HepG2 (cell line): ENCODE data around the gene PCDH17. TPM values are rescaled to one million over a fixed set of nuclear protein-coding genes. Genes with fewer than 3 reads are reported as not detected.

Source experiments
- ATAC-seq: fragments of 200-7000 bp; cut with Tn5 transposase; 3 replicates; pipeline ENCODE4 v1.9.1; 2020; ENCODE audit warnings: mild to moderate bottlenecking, moderate library complexity
- BruUV-seq: library from RNA; stranded (reverse); fragments of 400-500 nt; replicated peaks from 2 replicates; lab custom pipeline; 2021; lab: Mats Ljungman, UMichigan
- CTCF ChIA-PET: fragments of 300-600 bp; formaldehyde crosslinking; extraction: SDS; loops from one replicate; lab custom pipeline; 2021; ENCODE audit warnings: low total read pairs, inconsistent platforms, low intra/inter-chr PET ratio; lab: Yijun Ruan, JAX
- POLR2A ChIA-PET: fragments of 350-600 bp; sonication (Branson Sonifier 250); formaldehyde crosslinking; loops from one replicate; lab custom pipeline; 2020; ENCODE audit warnings: antibody characterized with exemption, inconsistent platforms; lab: Yijun Ruan, JAX
- DNase-seq: peaks from one replicate; pipeline ENCODE4 v3.0.0-alpha.2; 2015; ENCODE audit warnings: low spot score
- FAIRE-seq: peaks from 3 replicates; lab custom pipeline; 2011; peaks lifted over from hg19 to GRCh38; lab: Jason Lieb, UNC
- H2AFZ ChIP-seq: one replicate; pipeline ENCODE4 v1.6.1; 2011; ENCODE audit warnings: low read length, inconsistent platforms
- H3K27ac ChIP-seq: fragments of 300-600 bp; 3 replicates; pipeline ENCODE4 v1.8.0; 2011; ENCODE audit warnings: mixed run types, mild to moderate bottlenecking, mixed read lengths, low read length, inconsistent platforms; ENCODE audit not compliant: insufficient read depth; ENCODE audit errors: extremely low read length
- H3K27me3 ChIP-seq, 2 experiments: fragments of 200-600 bp in 1 of 2; 2 replicates in 1 of 2; 3 replicates in 1 of 2; pipeline versions ENCODE4 v1.6.0 to v1.8.0; 2011; ENCODE audit warnings: low read length in 2 of 2, mild to moderate bottlenecking in 2 of 2, moderate library complexity in 2 of 2, inconsistent platforms in 1 of 2; ENCODE audit not compliant: insufficient read depth in 2 of 2, control insufficient read depth in 1 of 2
- H3K36me3 ChIP-seq, 2 experiments: fragments of 200-600 bp in 1 of 2; replicated peaks in 1 of 2; 2 replicates in 1 of 2; 3 replicates in 1 of 2; pipeline versions ENCODE4 v1.5.1 to v1.8.0; 2011; ENCODE audit warnings: low read length in 2 of 2, inconsistent platforms in 1 of 2; ENCODE audit not compliant: insufficient read depth in 2 of 2, control insufficient read depth in 1 of 2
- H3K4me1 ChIP-seq: 2 replicates; pipeline ENCODE4 v1.5.1; 2012; ENCODE audit warnings: low read length, inconsistent platforms; ENCODE audit not compliant: insufficient read depth
- H3K4me2 ChIP-seq: 2 replicates; pipeline ENCODE4 v1.6.0; 2011; ENCODE audit warnings: low read depth, low read length, inconsistent platforms
- H3K4me3 ChIP-seq, 3 experiments: fragments of 200-600 bp in 1 of 3; sonication (generic), shearing (Covaris generic) in 1 of 3; replicated peaks in 1 of 3; 2 replicates each; pipeline ENCODE4 v1.5.1; 2011 to 2016; ENCODE audit warnings: low read length in 3 of 3, inconsistent platforms in 2 of 3, low read depth in 2 of 3, mild to moderate bottlenecking in 2 of 3, control low read depth in 1 of 3, mixed read lengths in 1 of 3; ENCODE audit not compliant: insufficient read depth in 1 of 3
- H3K79me2 ChIP-seq: one replicate; pipeline ENCODE4 v1.6.1; 2011; ENCODE audit warnings: low read length, inconsistent platforms; ENCODE audit not compliant: insufficient read depth
- H3K9ac ChIP-seq: 2 replicates; pipeline ENCODE4 v1.6.0; 2011; ENCODE audit warnings: mild to moderate bottlenecking, low read depth, low read length, inconsistent platforms; ENCODE audit not compliant: insufficient read depth
- H3K9me3 ChIP-seq: 2 replicates; pipeline ENCODE4 v1.5.1; 2012; ENCODE audit warnings: mild to moderate bottlenecking, low read length
- H4K20me1 ChIP-seq: 2 replicates; pipeline ENCODE4 v1.6.0; 2011; ENCODE audit warnings: inconsistent platforms, mild to moderate bottlenecking, low read length, moderate library complexity; ENCODE audit not compliant: insufficient read depth
- AGO1 ChIP-seq: fragments of 200-400 bp; formaldehyde crosslinking; IDR thresholded peaks from 2 replicates; pipeline ENCODE4 v1.6.1; 2017; ENCODE audit warnings: mild to moderate bottlenecking, low read depth, low read length, moderate library complexity; ENCODE audit not compliant: poor library complexity, severe bottlenecking
- ARNT ChIP-seq: fragments of 450-650 bp; IDR thresholded peaks from 2 replicates; pipeline ENCODE4 v1.6.1; 2017
- ARNT2 ChIP-seq: sonication (generic); formaldehyde crosslinking; IDR thresholded peaks from 2 replicates; pipeline ENCODE4 v1.8.0; 2022; ENCODE audit warnings: mild to moderate bottlenecking, low read depth, missing genetic modification reagents, moderate library complexity
- CENPX ChIP-seq: sonication (generic); formaldehyde crosslinking; IDR thresholded peaks from 2 replicates; pipeline ENCODE4 v1.9.0; 2021; ENCODE audit warnings: mild to moderate bottlenecking, missing genetic modification reagents, moderate library complexity
- EHMT2 ChIP-seq: fragments of 200-600 bp; sonication (generic); IDR thresholded peaks from 2 replicates; pipeline ENCODE4 v1.7.0; 2017; ENCODE audit warnings: antibody characterized with exemption, low read depth, low read length, borderline replicate concordance
- GATA4 ChIP-seq: sonication (generic); IDR thresholded peaks from 2 replicates; pipeline ENCODE4 v1.6.1; 2016; ENCODE audit warnings: antibody characterized with exemption, low read depth, borderline replicate concordance
- KDM6A ChIP-seq: IDR thresholded peaks from 2 replicates; pipeline ENCODE4 v1.6.1; 2016; ENCODE audit warnings: low read depth
- MZF1 ChIP-seq: sonication (generic); formaldehyde crosslinking; IDR thresholded peaks from 2 replicates; pipeline ENCODE4 v1.8.1; 2023; ENCODE audit warnings: mild to moderate bottlenecking, missing genetic modification reagents, borderline replicate concordance
- REPIN1 ChIP-seq: sonication (generic); formaldehyde crosslinking; IDR thresholded peaks from 2 replicates; pipeline ENCODE4 v1.8.0; 2022; ENCODE audit warnings: missing genetic modification reagents, low read depth, mild to moderate bottlenecking, borderline replicate concordance
- SIX4 ChIP-seq: sonication (generic); formaldehyde crosslinking; IDR thresholded peaks from 2 replicates; pipeline ENCODE4 v1.4.0; 2020; ENCODE audit warnings: missing genetic modification reagents
- SRF ChIP-seq: IDR thresholded peaks from 2 replicates; pipeline ENCODE4 v1.6.1; 2011; ENCODE audit warnings: mild to moderate bottlenecking, low read depth, low read length, moderate library complexity
- YEATS2 ChIP-seq: sonication (generic); formaldehyde crosslinking; IDR thresholded peaks from 2 replicates; pipeline ENCODE4 v1.4.0; 2020; ENCODE audit warnings: missing genetic modification reagents, borderline replicate concordance
- YEATS4 ChIP-seq: sonication (generic); formaldehyde crosslinking; IDR thresholded peaks from 2 replicates; pipeline ENCODE4 v1.4.0; 2020; ENCODE audit warnings: missing genetic modification reagents, borderline replicate concordance
- ZBTB42 ChIP-seq: sonication (generic); formaldehyde crosslinking; IDR thresholded peaks from 2 replicates; pipeline ENCODE4 v1.5.0; 2020; ENCODE audit warnings: mild to moderate bottlenecking, missing genetic modification reagents
- ZNF143 ChIP-seq: sonication (generic); formaldehyde crosslinking; IDR thresholded peaks from 2 replicates; pipeline ENCODE4 v1.4.0; 2020; ENCODE audit warnings: missing genetic modification reagents
- ZNF562 ChIP-seq: sonication (generic); formaldehyde crosslinking; IDR thresholded peaks from 2 replicates; pipeline ENCODE4 v1.8.0; 2022; ENCODE audit warnings: missing genetic modification reagents, borderline replicate concordance
- ZNF839 ChIP-seq: sonication (generic); formaldehyde crosslinking; IDR thresholded peaks from 2 replicates; pipeline ENCODE4 v1.4.0; 2020; ENCODE audit warnings: missing genetic modification reagents, mild to moderate bottlenecking, borderline replicate concordance
- ZNF883 ChIP-seq: sonication (generic); formaldehyde crosslinking; IDR thresholded peaks from 2 replicates; pipeline ENCODE4 v1.5.1; 2020; ENCODE audit warnings: mild to moderate bottlenecking, missing genetic modification reagents; ENCODE audit errors: not compliant biosample characterization
- WGBS: methylation state at CpG from one replicate; pipeline ENCODE4 v1.1.6; 2017; ENCODE audit warnings: low lambda C conversion rate; 5-methylcytosine and 5-hydroxymethylcytosine counted together
- in situ Hi-C: cut with HindIII; loops from 2 replicates; pipeline ENCODE4 v1.10.0; 2017; ENCODE audit warnings: low pct_unique_long_range_greater_than_20kb; ENCODE audit not compliant: extremely low pct_ligation_motif_present
- intact Hi-C: fragments of 100-400 bp; cut with micrococcal nuclease; formaldehyde crosslinking; loops from one replicate; pipeline ENCODE4 v1.10.0; 2022; ENCODE audit not compliant: unreplicated experiment
- polyA plus RNA-seq, 8 experiments: library from polyadenylated mRNA; depleted of rRNA in 3 of 8; stranded (reverse) in 7 of 8; unstranded in 1 of 8; fragments of >200 nt; fragmentation: Illumina TruSeq in 4 of 8; extraction: Trizol in 4 of 8; gene quantifications; 2 replicates each; pipeline versions ENCODE4 v1.2.1 to v1.2.3, GENCODE V29; 2011 to 2016; ENCODE audit warnings: low read depth in 4 of 8, missing spikeins in 1 of 8, mixed read lengths in 1 of 8; ENCODE audit not compliant: insufficient read depth in 1 of 8
- total RNA-seq, 5 experiments: library from RNA; depleted of rRNA; stranded (reverse); fragments of >200 nt; fragmentation: Illumina TruSeq; extraction: Trizol; gene quantifications; 2 replicates each; pipeline ENCODE4 v1.2.3, GENCODE V29; 2016; ENCODE audit warnings: low read depth in 1 of 5
- TF ChIP-seq, protein P1 (sequence below): sonication (generic); formaldehyde crosslinking; IDR thresholded peaks from 2 replicates; pipeline ENCODE4 v1.4.0; 2020; ENCODE audit warnings: mild to moderate bottlenecking, low read depth, missing genetic modification reagents
- TF ChIP-seq, protein P2 (sequence below): sonication (generic); formaldehyde crosslinking; IDR thresholded peaks from 2 replicates; pipeline ENCODE4 v1.4.0; 2020; ENCODE audit warnings: missing genetic modification reagents

PCDH17 gene
- total and polyA plus RNA-seq, 2 of the 13 experiments (the other 11 are each of a cell fraction or from before 2014, with no cell fraction given) = not detected

DNA sequence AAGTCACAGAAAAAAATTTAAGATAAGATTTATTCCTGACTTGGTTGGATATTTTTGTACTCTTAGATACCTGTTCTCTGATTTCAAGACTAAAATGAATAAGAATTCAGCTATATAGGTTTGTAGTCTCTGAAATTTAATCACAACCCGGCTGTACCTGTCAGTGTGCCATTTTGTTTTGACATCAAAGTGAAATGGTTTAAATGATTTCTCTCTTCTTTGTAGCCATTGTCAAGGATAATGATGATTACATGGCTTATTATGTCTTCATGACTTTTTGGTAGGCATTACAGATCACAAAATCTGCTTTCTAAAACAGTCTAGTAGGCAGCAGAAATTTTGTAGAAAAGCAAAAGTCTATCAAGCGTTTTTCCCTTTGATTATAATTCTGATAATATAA lies 72.5 kb downstream of the PCDH17 start:
- Histone ChIP-seq H4K20me1 (no peaks in the 10 kb centered on the region), H3K79me2 (no peaks in the 10 kb centered on the region), H3K9me3 (no peaks in the 10 kb centered on the region), H3K9ac (no peak overlapping the region), H3K4me3 (no peak overlapping the region), H3K4me2 (no peak overlapping the region), H3K36me3 (no peaks in the 10 kb centered on the region), H3K27me3 (no peaks in the 10 kb centered on the region), H3K27ac (no peak overlapping the region), H2AFZ (no peak overlapping the region), H3K4me1 (no peaks in the 10 kb centered on the region)
- ChIA-PET POLR2A (no interaction called here), CTCF (no interaction called here)
- no TSS peak for BruUV-seq
- intact Hi-C loops (no loop called here), in situ Hi-C loops (no loop called here)
- no peak for TF ChIP-seq SRF
- TF ChIP-seq SIX4 = no peak
- no peak for TF ChIP-seq ZNF883 (CRISPR knock-in tag)
- no peak for TF ChIP-seq ZNF562 (CRISPR knock-in tag)
- no peak for TF ChIP-seq CENPX
- TF ChIP-seq ARNT2 = no peak
- TF ChIP-seq, protein P1, sequence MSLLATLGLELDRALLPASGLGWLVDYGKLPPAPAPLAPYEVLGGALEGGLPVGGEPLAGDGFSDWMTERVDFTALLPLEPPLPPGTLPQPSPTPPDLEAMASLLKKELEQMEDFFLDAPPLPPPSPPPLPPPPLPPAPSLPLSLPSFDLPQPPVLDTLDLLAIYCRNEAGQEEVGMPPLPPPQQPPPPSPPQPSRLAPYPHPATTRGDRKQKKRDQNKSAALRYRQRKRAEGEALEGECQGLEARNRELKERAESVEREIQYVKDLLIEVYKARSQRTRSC (CRISPR knock-in tag) = no peak
- no peak for TF ChIP-seq ZNF143 (CRISPR knock-in tag)
- no peak for TF ChIP-seq AGO1
- no peak for TF ChIP-seq EHMT2
- TF ChIP-seq ARNT = no peak
- no peak for TF ChIP-seq MZF1 (CRISPR knock-in tag)
- TF ChIP-seq, protein P2, sequence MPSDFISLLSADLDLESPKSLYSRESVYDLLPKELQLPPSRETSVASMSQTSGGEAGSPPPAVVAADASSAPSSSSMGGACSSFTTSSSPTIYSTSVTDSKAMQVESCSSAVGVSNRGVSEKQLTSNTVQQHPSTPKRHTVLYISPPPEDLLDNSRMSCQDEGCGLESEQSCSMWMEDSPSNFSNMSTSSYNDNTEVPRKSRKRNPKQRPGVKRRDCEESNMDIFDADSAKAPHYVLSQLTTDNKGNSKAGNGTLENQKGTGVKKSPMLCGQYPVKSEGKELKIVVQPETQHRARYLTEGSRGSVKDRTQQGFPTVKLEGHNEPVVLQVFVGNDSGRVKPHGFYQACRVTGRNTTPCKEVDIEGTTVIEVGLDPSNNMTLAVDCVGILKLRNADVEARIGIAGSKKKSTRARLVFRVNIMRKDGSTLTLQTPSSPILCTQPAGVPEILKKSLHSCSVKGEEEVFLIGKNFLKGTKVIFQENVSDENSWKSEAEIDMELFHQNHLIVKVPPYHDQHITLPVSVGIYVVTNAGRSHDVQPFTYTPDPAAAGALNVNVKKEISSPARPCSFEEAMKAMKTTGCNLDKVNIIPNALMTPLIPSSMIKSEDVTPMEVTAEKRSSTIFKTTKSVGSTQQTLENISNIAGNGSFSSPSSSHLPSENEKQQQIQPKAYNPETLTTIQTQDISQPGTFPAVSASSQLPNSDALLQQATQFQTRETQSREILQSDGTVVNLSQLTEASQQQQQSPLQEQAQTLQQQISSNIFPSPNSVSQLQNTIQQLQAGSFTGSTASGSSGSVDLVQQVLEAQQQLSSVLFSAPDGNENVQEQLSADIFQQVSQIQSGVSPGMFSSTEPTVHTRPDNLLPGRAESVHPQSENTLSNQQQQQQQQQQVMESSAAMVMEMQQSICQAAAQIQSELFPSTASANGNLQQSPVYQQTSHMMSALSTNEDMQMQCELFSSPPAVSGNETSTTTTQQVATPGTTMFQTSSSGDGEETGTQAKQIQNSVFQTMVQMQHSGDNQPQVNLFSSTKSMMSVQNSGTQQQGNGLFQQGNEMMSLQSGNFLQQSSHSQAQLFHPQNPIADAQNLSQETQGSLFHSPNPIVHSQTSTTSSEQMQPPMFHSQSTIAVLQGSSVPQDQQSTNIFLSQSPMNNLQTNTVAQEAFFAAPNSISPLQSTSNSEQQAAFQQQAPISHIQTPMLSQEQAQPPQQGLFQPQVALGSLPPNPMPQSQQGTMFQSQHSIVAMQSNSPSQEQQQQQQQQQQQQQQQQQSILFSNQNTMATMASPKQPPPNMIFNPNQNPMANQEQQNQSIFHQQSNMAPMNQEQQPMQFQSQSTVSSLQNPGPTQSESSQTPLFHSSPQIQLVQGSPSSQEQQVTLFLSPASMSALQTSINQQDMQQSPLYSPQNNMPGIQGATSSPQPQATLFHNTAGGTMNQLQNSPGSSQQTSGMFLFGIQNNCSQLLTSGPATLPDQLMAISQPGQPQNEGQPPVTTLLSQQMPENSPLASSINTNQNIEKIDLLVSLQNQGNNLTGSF (CRISPR knock-in tag) = no peak
- no peak for TF ChIP-seq YEATS4
- no peak for TF ChIP-seq GATA4
- TF ChIP-seq KDM6A (CRISPR knock-in tag) = no peak
- no peak for TF ChIP-seq ZBTB42 (CRISPR knock-in tag)
- TF ChIP-seq REPIN1 = no peak
- TF ChIP-seq YEATS2 (CRISPR knock-in tag) = no peak
- no peak for TF ChIP-seq ZNF839 (CRISPR knock-in tag)
- FAIRE-seq (no peak), DNase-seq (no peak), ATAC-seq (no peak)
- 0% methylated on average over 2 of the region's 2 CpGs for WGBS
